Erythroblast (primary cell): Measurements from ENCODE around the gene COL24A1.

ENCODE experiments used
- GATA1 ChIP-seq: IDR thresholded peaks from 2 replicates; pipeline ENCODE4 v1.6.1; 2011; ENCODE audit warnings: low read depth, mild to moderate bottlenecking, control low read depth, low read length, moderate library complexity
- POLR2A ChIP-seq: IDR thresholded peaks from 2 replicates; pipeline ENCODE4 v1.6.1; 2011; ENCODE audit warnings: mild to moderate bottlenecking, low read length

DNA sequence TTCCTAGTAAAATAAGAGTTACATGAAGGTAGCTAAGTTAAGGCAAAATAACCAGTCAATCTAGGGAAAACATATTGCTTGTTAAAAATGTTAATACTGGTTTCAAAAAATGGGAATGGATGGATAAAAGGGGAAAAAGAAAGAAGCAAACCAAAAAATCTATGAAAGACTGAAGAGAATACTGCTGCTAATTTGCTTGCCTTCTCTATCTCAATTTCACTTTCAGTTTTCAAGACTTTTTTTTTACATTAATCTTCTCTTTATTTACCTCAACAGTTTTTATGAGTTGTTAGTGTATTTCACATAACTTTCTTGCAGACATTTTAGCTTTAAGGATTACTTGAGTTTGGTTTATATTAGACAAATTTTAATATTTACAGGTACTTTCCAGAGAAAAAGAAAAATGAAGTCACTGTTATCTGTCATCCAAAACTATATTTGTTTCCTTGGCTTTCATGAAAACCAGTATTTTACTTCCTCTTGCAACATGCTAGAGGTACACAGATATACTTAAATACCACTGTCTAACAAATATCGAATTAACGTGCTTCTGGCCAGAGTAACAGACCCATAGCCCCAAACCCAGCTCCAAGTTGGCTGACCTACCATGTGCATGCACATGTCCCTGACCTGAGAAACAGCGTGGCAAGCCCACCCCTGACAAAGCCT lies 70.7 kb downstream of the COL24A1 start:
- TF ChIP-seq POLR2A (no peak), GATA1 (no peak)
